ENCODE results near the gene CNTNAP1. TPM values are rescaled to one million over a fixed set of nuclear protein-coding genes. Genes with fewer than 3 reads are reported as not detected.
"Not testable (repeated sequence)": the region's sequence is repeated elsewhere in the genome, so short reads cannot be mapped to it uniquely, and the experiment has no call there.

CNTNAP1 gene
- 8.6 and 9.9 TPM in 2 replicates for total RNA-seq (2014; rRNA removed; shearing (Covaris generic))
- 5.0 and 5.5 TPM in 2 replicates for polyA plus RNA-seq (2015; cell fraction: cytosol; rRNA removed)
- polyA plus RNA-seq (2015; cell fraction: nucleus; rRNA removed) = 62.2 and 70.5 TPM in 2 replicates

GRCh38 chr17:42681976-42682721, at the start of gene CNTNAP1:
CNTNAP1 (plus strand) TSS chr17:42682531; CDS start chr17:42682830, 299 bp downstream.
- peak; percentile 78 for DNase-seq (ENCODE audit: low read depth)

GRCh38 chr17:42632949-42633444, 49.3 kb upstream of the CNTNAP1 start:
- DNase-seq (ENCODE audit: low read depth) = no peak

GRCh38 chr17:42639525-42640113, 42.7 kb upstream of the CNTNAP1 start:
- DNase-seq (ENCODE audit: low read depth) = no peak

- no peak for DNase-seq (ENCODE audit: low read depth)
Observed at GRCh38 chr17:42640121-42640520, 42.2 kb upstream of the CNTNAP1 start.

DNA sequence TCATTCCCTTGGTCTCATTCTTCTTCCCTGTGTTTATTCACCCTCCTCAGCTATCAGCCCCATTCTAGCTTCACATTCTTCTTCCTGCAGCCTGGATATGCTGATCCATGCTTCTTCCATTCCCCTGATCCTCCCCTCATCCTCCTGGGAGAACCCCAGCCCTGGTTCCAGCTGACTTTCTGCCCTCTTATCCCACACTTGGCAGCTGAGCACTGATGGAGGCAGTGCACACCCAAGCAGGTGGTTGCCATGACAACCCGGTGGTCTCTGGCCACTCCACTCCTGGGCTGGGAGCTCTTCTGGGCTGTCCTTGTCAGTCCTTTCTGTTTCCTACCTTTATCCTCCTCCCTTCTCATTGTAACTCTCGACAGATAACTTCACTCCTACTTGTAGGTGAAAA, 40.0 kb upstream of the CNTNAP1 start:
- no peak for DNase-seq (ENCODE audit: low read depth)

DNA sequence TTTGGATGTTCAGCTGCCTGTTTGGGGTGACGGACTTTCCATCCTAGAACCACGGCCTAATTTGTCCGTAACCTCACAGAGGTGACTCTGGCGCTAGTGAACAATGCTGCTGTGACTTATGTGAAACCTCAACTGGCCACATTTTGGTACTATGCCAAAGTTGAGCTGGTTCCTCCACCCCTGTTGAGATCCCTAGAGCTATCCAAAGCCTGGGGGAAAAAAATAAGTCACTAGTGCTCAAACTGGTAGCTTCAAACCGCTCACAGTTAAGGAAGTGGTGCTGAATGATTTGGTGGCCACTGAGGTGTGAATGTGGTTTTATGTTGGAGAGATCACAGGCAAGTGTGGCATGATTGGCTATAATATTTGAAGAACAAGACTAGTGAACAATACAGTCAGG, 34.6 kb upstream of the CNTNAP1 start:
- no peak for DNase-seq (ENCODE audit: low read depth)

GRCh38 chr17:42651392-42651791, 30.9 kb upstream of the CNTNAP1 start:
- DNase-seq (ENCODE audit: low read depth) = no peak

- DNase-seq (ENCODE audit: low read depth) = no peak
Observed at GRCh38 chr17:42653179-42654124, 28.9 kb upstream of the CNTNAP1 start.

- DNase-seq (ENCODE audit: low read depth) = peak; percentile 91
Observed at GRCh38 chr17:42655528-42655927, 26.8 kb upstream of the CNTNAP1 start.

- DNase-seq (ENCODE audit: low read depth) = no peak
Observed at GRCh38 chr17:42657824-42658588, 24.3 kb upstream of the CNTNAP1 start.

DNA sequence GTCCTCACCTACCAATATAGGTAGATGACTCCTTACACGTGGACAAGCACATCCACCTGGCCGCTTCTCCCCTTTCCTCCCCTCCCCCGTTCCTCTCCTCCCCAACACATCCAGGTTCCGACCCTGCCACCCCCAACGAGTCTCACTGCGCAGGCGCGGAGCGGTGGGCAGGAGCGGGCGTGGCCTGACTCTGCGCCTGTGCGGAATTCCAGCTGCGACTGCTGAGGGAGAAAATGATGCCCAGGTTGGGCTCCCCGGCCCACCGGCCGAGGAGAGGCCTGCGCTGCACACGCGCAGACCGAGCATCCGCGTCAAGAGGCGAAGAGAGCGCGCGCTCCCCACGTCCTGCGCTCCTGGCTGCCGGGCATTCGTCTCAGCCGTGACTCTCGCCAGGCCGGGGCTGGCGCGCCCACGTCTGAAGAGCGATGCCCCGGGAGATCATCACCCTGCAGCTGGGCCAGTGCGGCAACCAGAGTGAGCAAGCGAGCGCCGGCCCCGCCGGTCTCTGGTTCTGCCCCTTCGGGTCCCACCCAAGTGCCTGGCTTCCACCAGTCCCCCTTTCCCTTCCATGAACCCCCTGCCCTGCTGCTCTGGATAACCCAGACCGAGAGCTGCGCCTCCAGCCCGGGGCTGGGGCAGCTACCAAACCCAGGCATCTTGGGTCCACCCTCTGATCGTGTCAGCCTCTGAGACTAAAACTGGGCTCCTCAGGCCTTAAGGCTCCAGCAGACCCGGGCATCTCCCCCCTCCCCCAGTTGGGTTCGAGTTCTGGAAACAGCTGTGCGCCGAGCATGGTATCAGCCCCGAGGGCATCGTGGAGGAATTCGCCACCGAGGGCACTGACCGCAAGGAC, 23.0 kb upstream of the CNTNAP1 start, which contains the start of gene TUBG2:
Gene TUBG2 (plus strand): TSS at position 206 of the 853 bp plus-strand sequence. CDS start 220 bp downstream, at position 426.
- DNase-seq (ENCODE audit: low read depth) = peak; percentile 89

DNA sequence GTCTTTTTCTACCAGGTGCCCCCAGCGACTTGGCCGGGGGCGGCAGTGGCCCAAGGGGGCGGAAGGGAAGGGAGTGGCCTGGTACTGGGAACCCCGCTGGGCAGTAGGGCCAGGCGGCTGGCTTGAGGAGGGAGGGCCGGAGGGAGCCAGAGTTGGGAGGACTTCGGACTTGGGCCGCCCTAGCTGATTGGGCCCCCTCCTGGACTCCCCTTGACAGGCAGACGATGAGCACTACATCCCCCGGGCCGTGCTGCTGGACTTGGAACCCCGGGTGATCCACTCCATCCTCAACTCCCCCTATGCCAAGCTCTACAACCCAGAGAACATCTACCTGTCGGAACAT, 22.4 kb upstream of the CNTNAP1 start:
- DNase-seq (ENCODE audit: low read depth) = not testable (repeated sequence)

DNA sequence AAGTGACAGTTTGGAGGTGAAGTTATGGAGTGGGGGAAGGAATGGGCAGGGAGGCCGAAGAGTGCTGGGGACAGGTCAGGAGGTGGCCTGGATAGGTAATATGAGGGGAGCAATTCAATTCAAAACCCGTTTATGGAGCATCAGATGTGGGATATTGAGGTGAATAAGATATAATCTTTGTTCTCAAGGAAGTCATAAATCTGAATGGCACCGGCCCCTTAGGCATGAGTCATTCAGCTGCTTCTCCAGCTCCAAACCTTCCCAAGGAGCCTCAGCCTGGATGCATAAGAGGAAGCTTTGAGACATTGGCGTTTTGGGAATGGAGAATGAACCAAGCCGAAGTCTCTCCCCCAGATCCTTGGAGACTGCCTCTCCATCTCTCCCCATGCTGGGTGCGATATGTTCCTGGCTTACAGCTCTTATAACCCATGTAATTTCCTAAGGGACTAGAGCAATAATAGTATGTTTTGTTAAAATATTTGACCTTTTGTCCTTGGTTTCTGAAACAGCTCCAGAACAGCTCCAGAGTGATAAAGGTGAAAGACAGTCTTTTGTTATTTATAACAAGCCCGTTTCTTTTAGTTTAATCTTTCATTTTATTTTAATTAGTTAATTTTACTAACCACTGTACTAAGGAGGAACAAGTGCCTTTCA, 21.5 kb upstream of the CNTNAP1 start:
- peak; percentile 89 for DNase-seq (ENCODE audit: low read depth)

DNA sequence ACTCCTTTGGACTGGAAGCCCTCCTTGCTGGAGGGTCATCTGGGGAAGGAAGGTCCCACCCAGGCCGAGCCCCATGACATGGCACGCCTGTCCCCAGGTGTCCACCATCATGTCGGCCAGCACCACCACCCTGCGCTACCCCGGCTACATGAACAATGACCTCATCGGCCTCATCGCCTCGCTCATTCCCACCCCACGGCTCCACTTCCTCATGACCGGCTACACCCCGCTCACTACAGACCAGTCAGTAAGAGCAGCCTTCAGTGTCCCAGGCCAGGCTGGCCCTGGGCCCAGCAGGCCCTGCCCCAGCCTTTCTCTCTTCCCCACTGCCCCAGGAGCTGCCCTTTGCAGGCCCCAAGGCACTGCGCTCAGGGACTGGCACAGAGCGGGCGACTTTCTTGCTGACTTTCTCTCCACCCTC, 16.7 kb upstream of the CNTNAP1 start:
- no peak for DNase-seq (ENCODE audit: low read depth)

- not testable (repeated sequence) for DNase-seq (ENCODE audit: low read depth)
Observed at GRCh38 chr17:42666126-42666525, 16.2 kb upstream of the CNTNAP1 start.

DNA sequence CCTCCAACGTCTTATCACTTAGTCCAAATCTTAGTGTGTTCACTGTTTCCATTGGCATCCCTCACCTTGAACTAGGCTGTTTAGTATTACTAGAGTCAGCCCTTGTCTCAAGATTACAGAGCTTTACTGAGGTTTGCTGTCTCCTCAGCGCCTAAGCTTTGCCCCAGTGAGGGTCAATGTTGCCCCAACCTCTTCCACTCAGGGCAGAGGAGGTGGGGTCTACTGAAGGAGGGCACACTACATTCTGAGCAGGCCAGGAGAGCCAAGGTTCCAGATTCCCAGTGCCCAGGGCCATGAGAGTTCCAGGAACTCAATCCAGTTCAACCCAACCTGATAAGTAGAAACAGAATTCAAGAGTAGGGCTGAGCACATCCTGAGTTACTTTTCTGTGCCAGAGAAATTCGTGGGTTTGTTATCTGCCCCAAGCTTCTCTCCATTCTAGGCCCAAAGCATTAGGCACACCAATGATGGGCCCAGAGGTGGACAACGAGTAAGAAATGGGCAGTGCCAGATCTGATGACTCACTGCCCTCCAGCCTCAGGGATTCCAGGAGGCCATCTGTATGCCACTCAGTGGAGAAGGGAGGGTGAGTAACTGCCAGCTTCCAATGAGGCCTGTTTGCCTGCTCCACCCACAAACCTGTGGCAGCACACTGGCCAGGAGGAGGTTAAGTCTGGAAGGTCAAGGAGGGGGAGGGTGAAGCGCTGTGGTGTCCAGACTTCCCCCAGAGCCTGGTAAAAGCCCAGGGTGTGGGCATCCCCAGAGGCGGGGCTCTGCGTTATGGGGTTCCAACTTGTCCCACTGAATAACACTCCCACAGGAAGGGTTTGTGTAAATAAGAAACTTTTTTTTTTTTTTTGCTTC, 15.0 kb upstream of the CNTNAP1 start:
- peak; percentile 93 for DNase-seq (ENCODE audit: low read depth)

DNA sequence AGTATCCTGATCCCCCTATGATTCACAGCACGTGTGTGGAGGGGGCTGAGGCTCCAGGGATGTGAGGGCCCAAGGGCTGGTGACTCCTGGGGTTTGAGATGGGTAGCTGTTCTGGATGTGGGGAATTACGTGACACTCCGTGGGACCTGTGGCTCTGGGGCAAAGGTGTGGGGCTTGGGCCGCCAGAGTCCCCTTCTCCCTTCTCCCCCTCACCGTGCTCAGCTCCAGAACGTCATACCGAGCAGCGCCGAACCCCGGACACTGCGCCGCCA, 12.7 kb upstream of the CNTNAP1 start:
- DNase-seq (ENCODE audit: low read depth) = no peak
